Measurements from ENCODE around the gene CKMT2. TPM values are rescaled to one million over a fixed set of nuclear protein-coding genes. Genes with fewer than 3 reads are reported as not detected.

Gene CKMT2
- total RNA-seq, 1 experiment from 2014 or later, result not detected

- peak; percentile 54 for DNase-seq (ENCODE audit: low read depth)
- in situ Hi-C loops (cut with HindIII; ENCODE audit: low pct_unique_long_range_greater_than_20kb, low sequenced_read_pairs), result no loop called here
These were observed 20.8 kb upstream of the CKMT2 start for GRCh38 chr5:81212211-81212751.

- in situ Hi-C loops (cut with HindIII; ENCODE audit: low pct_unique_long_range_greater_than_20kb, low sequenced_read_pairs), result no loop called here
- no peak for DNase-seq (ENCODE audit: low read depth)
These were observed 20.1 kb upstream of the CKMT2 start for GRCh38 chr5:81213070-81213469.

GRCh38 chr5:81214848-81215247 lies 18.3 kb upstream of the CKMT2 start:
- no peak for DNase-seq (ENCODE audit: low read depth)

DNA sequence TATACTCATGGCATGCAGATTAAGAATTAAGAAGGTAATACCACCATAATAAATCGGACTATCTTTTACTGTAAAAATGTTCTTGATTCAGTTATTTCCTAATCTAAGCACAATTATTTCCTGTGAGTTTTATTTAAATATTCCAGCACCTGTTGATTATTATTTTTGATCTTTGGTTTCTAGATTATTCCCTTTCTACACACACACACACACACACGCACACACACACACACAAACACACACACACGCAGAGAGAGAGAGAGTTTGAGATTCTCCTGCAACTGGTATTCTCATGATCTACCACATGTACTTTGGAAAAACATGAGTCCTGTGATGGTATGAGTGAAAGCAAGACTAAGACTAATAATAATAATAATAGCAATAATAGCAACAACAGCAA lies 17.0 kb upstream of the CKMT2 start:
- in situ Hi-C loops (cut with HindIII; ENCODE audit: low pct_unique_long_range_greater_than_20kb, low sequenced_read_pairs), result no loop called here
- DNase-seq (ENCODE audit: low read depth), result no peak

More at GRCh38 chr5:81214848-81215247, 18.3 kb upstream of the CKMT2 start:
- in situ Hi-C loops (cut with HindIII; ENCODE audit: low pct_unique_long_range_greater_than_20kb, low sequenced_read_pairs), result no loop called here

DNA sequence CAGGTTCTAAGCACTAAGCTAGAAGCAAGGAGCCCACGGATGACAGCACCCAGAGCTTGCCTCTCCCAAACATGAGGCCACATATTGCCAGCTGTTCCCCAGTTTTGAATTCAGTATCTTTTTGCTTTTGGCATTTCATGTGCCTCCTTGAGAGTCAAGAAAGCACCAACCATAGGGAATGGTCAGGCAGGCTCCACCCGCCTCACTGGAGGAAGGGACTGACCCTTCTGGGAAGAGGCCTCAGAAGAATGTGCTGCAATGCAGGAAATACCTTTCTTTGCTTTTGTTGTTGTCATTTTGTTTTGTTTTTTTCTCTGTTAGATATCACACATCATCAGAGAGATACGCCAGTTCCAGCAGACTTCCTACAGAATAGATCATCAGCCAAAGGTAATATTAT lies 13.7 kb upstream of the CKMT2 start:
- in situ Hi-C loops (cut with HindIII; ENCODE audit: low pct_unique_long_range_greater_than_20kb, low sequenced_read_pairs), result no loop called here
- no peak for DNase-seq (ENCODE audit: low read depth)

DNA sequence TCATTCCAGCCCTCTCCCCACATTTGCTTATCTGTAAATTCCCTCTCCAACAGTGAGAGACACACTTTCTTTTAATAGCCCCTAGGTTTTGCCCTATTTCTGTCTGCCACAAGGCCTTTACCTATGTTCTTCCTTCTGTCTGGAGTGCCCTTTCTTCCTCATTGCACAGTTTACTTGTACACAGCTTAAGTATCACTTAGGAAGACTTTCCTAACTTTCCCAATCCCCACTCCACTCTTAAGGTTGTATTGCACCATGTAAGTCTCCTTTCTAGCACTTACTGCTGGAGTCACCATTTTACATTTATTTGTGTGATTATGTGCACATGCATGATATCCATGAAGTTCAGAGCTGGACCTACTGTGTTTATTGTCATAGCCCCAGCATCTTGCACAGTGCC lies 10.8 kb upstream of the CKMT2 start:
- DNase-seq (ENCODE audit: low read depth), result no peak
- in situ Hi-C loops (cut with HindIII; ENCODE audit: low pct_unique_long_range_greater_than_20kb, low sequenced_read_pairs), result no loop called here

- in situ Hi-C loops (cut with HindIII; ENCODE audit: low pct_unique_long_range_greater_than_20kb, low sequenced_read_pairs), result no loop called here
- no peak for DNase-seq (ENCODE audit: low read depth)
These were observed 7.7 kb upstream of the CKMT2 start for GRCh38 chr5:81225463-81225862.

GRCh38 chr5:81226286-81226685 lies 6.8 kb upstream of the CKMT2 start:
- no peak for DNase-seq (ENCODE audit: low read depth)

DNA sequence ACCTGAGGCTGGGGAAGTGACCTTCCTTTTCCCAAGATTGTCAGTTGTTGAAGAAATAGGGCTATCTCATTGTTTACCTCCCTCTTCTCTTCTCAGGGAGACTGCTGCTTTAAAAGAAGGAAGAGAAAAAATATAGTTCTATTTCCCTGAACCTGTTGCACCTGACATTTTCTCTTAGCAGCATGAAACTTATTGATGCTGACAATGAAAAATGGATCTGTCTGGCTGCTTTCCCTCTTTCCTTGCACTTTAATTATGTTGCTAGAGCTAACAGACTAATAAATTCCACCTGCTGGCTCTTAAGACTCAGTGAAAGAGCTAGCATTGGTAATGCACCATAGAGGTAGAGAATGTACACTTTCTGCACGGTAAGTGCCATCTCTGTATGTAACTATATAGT lies 6.2 kb upstream of the CKMT2 start:
- in situ Hi-C loops (cut with HindIII; ENCODE audit: low pct_unique_long_range_greater_than_20kb, low sequenced_read_pairs), result no loop called here
- DNase-seq (ENCODE audit: low read depth), result no peak

More at GRCh38 chr5:81226286-81226685, 6.8 kb upstream of the CKMT2 start:
- in situ Hi-C loops (cut with HindIII; ENCODE audit: low pct_unique_long_range_greater_than_20kb, low sequenced_read_pairs), result no loop called here

DNA sequence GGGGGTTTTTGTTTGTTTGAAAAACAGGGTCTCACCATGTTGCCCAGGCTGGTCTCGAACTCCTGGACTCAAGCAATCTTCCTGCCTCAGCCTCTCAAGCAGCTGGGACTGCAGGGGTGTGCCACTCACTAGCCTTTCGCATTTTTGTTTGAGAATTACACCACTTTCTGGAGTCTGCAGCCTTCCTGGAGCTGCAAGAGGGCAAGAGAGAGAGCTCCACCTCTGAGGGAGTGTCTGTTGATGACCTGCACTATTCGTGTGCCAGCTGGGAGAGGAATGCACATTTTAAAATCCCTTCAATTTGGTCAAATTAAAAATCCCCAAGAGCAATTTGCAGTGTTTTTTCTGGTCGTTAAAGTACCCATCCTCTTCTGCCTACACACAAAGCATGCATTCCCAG lies 5.0 kb upstream of the CKMT2 start:
- in situ Hi-C loops (cut with HindIII; ENCODE audit: low pct_unique_long_range_greater_than_20kb, low sequenced_read_pairs), result no loop called here
- no peak for DNase-seq (ENCODE audit: low read depth)

GRCh38 chr5:81230416-81230815 lies 2.7 kb upstream of the CKMT2 start:
- in situ Hi-C loops (cut with HindIII; ENCODE audit: low pct_unique_long_range_greater_than_20kb, low sequenced_read_pairs), result no loop called here
- DNase-seq (ENCODE audit: low read depth), result no peak

DNA sequence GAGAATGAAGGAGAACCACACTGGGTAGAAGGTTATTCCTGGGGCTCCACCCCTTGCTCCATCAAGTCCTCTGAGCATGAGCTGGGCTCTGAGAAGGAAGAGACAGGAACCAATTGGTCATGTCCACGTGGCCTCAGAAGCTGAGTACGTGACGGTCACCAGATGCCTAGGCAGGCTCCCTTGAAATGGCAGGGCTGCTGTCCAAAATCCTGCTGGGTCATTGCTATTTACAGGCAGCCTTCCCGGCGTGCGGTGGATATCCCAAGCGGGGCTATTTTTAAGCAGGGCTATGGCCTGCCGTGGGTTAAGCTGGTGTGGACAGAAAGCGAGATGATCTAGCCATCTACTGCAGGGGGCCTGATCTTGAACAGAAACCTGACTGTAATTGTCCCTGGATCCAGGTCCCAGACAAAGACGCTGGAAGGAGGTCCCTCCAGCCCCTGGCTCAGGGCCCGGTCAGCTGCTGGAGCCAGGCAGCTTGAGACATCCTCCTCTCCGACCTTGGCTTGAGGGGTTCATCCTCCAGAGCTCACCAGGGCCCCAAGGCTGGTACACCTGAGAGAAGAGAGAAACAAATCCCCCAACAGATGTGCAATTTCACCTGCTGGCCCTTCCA lies 550 bp upstream of the CKMT2 start:
- DNase-seq (ENCODE audit: low read depth), result no peak
- in situ Hi-C loops (cut with HindIII; ENCODE audit: low pct_unique_long_range_greater_than_20kb, low sequenced_read_pairs), result no loop called here

GRCh38 chr5:81234299-81234698 lies 1.2 kb downstream of the CKMT2 start:
- in situ Hi-C loops (cut with HindIII; ENCODE audit: low pct_unique_long_range_greater_than_20kb, low sequenced_read_pairs), result no loop called here

GRCh38 chr5:81234801-81235200 lies 1.7 kb downstream of the CKMT2 start:
- no peak for DNase-seq (ENCODE audit: low read depth)
- in situ Hi-C loops (cut with HindIII; ENCODE audit: low pct_unique_long_range_greater_than_20kb, low sequenced_read_pairs), result no loop called here

More at GRCh38 chr5:81234299-81234698, 1.2 kb downstream of the CKMT2 start:
- DNase-seq (ENCODE audit: low read depth), result no peak

- no peak for DNase-seq (ENCODE audit: low read depth)
- in situ Hi-C loops (cut with HindIII; ENCODE audit: low pct_unique_long_range_greater_than_20kb, low sequenced_read_pairs), result no loop called here
These were observed 2.4 kb downstream of the CKMT2 start for GRCh38 chr5:81235287-81236072.

DNA sequence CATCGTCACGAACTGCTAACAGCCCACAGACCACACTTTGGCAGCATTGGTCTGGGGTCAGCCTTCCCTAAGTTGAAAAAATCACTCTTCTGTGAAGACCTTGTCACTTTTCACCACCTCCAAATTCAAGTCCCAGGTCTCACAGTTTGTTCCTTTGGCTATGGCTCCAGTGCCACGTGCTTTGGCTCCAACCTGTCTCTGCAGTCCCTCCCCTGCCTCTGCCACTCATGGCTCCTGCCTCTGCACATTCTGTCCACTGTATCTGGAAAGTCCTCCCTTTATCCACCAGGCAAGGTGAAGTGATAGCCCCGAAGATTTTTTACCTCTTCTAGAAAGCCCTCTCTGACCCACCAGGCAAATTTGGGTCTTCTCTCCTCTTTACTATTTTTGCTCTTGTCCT lies 5.3 kb downstream of the CKMT2 start:
- in situ Hi-C loops (cut with HindIII; ENCODE audit: low pct_unique_long_range_greater_than_20kb, low sequenced_read_pairs), result no loop called here
- DNase-seq (ENCODE audit: low read depth), result no peak

DNA sequence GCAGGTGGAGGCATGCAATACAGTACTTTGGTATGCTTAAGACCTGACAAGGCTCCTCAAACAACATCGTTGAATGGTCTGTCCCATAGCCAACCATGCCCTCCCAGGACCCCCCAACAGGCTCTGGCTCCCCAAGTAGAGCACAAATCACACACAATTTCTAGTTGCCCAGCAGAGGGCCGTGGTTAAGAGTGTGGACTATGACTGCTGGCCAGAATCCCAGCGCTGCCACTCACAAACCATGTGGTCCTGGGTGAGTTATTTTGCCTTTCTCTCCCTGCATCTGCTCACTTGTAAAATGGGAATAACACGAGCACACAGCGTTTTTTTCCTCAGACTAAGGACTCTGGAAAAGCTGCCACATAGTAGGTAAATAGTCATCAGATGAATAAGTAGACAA lies 6.5 kb downstream of the CKMT2 start:
- in situ Hi-C loops (cut with HindIII; ENCODE audit: low pct_unique_long_range_greater_than_20kb, low sequenced_read_pairs), result no loop called here
- no peak for DNase-seq (ENCODE audit: low read depth)

DNA sequence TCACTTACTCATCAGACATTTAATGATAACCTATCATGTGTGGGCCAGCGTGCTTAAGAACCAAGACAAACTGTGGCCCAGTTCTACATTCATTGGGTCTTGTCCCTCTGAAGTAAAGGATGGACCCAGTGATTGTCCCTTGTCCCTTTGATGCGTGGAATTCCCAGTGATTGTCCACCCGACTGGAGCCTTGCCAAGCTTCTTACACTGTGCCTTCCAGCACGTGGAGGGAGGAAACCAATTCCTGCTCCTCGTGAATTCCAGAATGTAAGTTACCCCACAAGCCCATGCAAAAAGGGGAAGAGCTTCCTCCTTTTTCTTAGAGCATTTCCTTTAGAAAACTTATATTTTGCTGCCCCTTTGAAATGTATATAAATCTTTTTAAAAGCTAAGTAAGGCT lies 7.9 kb downstream of the CKMT2 start:
- DNase-seq (ENCODE audit: low read depth), result no peak
- in situ Hi-C loops (cut with HindIII; ENCODE audit: low pct_unique_long_range_greater_than_20kb, low sequenced_read_pairs), result no loop called here

DNA sequence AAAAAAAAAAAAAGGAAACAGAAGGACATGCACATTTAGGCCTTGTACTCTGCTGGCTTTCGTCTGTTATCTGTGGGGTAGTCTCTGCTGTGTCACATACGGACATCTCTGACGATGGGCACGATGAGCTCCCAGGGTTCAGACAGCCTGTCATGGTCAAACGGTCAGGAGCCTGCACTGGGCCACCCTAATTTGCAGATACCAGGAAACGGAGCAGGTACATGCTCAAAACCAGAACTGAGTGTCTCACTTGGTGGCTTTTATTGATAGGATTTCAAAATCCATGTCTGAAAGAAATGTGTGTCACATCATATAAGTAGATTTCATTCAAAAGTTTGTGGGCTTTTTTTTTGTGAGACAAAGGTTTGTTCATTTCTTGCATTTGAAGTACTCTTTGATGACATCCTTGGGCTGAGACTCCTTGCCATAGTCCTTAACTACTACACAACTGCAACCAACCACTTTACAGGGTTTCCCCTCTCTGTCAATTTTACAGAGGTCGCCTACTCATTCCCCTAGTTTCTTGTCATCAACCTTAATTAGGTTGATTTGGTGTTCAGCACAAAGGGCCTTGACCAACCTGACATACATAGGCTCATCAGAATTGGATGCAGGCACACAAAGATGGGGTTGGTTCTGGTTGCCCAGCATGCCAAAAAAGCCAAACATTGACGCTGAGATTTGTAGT lies 9.0 kb downstream of the CKMT2 start:
- in situ Hi-C loops (cut with HindIII; ENCODE audit: low pct_unique_long_range_greater_than_20kb, low sequenced_read_pairs), result no loop called here
- no peak for DNase-seq (ENCODE audit: low read depth)
